Lower leg skin (tissue), 3 donors: ENCODE data around the gene DLGAP5.

Experiments
- CTCF ChIP-seq, 3 donors: fragments of 450-650 bp; IDR thresholded peaks; one replicate each; pipeline ENCODE4 v1.5.1; 2016; ENCODE audit warnings: antibody characterized with exemption in 3 of 3, mild to moderate bottlenecking in 3 of 3, moderate library complexity in 2 of 3
- POLR2A ChIP-seq, 2 donors: fragments of 450-650 bp; IDR thresholded peaks; one replicate each; pipeline ENCODE4 v1.6.1; 2016 to 2017; ENCODE audit warnings: antibody characterized with exemption in 2 of 2, mild to moderate bottlenecking in 1 of 2, moderate library complexity in 1 of 2

GRCh38 chr14:55153951-55154350 is 37.4 kb downstream of the DLGAP5 start:
- TF ChIP-seq CTCF (IDR thresholded peaks at IDR 0.05) (no peak), POLR2A (IDR thresholded peaks at IDR 0.05) (no peak)
